H9 (cell line): ENCODE measurements around the gene VWC2. TPM values are rescaled to one million over a fixed set of nuclear protein-coding genes. Genes with fewer than 3 reads are reported as not detected.

Experiments
- DNase-seq: peaks from one replicate; pipeline ENCODE4 v3.0.0-alpha.2; 2017
- H2AFZ ChIP-seq: one replicate; pipeline ENCODE4 v1.6.1; 2013; ENCODE audit warnings: mild to moderate bottlenecking, low read length, control low read depth, moderate library complexity
- H2AK5ac ChIP-seq: 2 replicates; pipeline ENCODE4 v1.6.1; 2013; ENCODE audit warnings: low read length, control low read depth, mixed read lengths; ENCODE audit not compliant: insufficient read length
- H2BK120ac ChIP-seq: one replicate; pipeline ENCODE4 v1.6.1; 2013; ENCODE audit warnings: low read depth, mild to moderate bottlenecking, low read length, control low read depth, inconsistent platforms; ENCODE audit not compliant: poor library complexity, severe bottlenecking
- H2BK12ac ChIP-seq: 2 replicates; pipeline ENCODE4 v1.6.1; 2013; ENCODE audit warnings: low read length, control low read depth, mixed read lengths, low read depth; ENCODE audit not compliant: insufficient read length
- H2BK15ac ChIP-seq: 2 replicates; pipeline ENCODE4 v1.6.1; 2013; ENCODE audit warnings: low read depth, low read length, control low read depth
- H2BK20ac ChIP-seq: one replicate; pipeline ENCODE4 v1.6.1; 2013; ENCODE audit warnings: low read depth, mild to moderate bottlenecking, low read length, control low read depth, inconsistent platforms; ENCODE audit not compliant: poor library complexity, severe bottlenecking
- H2BK5ac ChIP-seq: 2 replicates; pipeline ENCODE4 v1.6.1; 2013; ENCODE audit warnings: low read length, control low read depth, mixed read lengths; ENCODE audit not compliant: insufficient read length
- H3K14ac ChIP-seq: 2 replicates; pipeline ENCODE4 v1.6.1; 2013; ENCODE audit warnings: low read length, control low read depth; ENCODE audit not compliant: insufficient read depth
- H3K18ac ChIP-seq: 2 replicates; pipeline ENCODE4 v1.6.1; 2013; ENCODE audit warnings: low read depth, mild to moderate bottlenecking, mixed read lengths, low read length, control low read depth; ENCODE audit not compliant: insufficient read length
- H3K23ac ChIP-seq: 2 replicates; pipeline ENCODE4 v1.6.1; 2013; ENCODE audit warnings: low read length, control low read depth, mixed read lengths, low read depth; ENCODE audit not compliant: insufficient read length
- H3K23me2 ChIP-seq: 2 replicates; pipeline ENCODE4 v1.6.1; 2013; ENCODE audit warnings: low read depth, mild to moderate bottlenecking, mixed read lengths, low read length, control low read depth; ENCODE audit not compliant: insufficient read length, poor library complexity, severe bottlenecking
- H3K27ac ChIP-seq: 2 replicates; pipeline ENCODE4 v1.5.1; 2013; ENCODE audit warnings: low read length, control low read depth, mixed read lengths, low read depth; ENCODE audit not compliant: insufficient read length
- H3K27me3 ChIP-seq: 2 replicates; pipeline ENCODE4 v1.6.1; 2013; ENCODE audit warnings: low read length, control low read depth, inconsistent platforms; ENCODE audit not compliant: insufficient read depth
- H3K4ac ChIP-seq: 2 replicates; pipeline ENCODE4 v1.6.1; 2013; ENCODE audit warnings: low read depth, mild to moderate bottlenecking, control low read depth, inconsistent platforms, low read length, moderate library complexity
- H3K4me1 ChIP-seq: 2 replicates; pipeline ENCODE4 v1.6.1; 2013; ENCODE audit warnings: low read length, control low read depth, inconsistent platforms; ENCODE audit not compliant: insufficient read depth
- H3K4me2 ChIP-seq: 2 replicates; pipeline ENCODE4 v1.6.1; 2013; ENCODE audit warnings: low read length, control low read depth, mixed read lengths; ENCODE audit not compliant: insufficient read length, insufficient read depth
- H3K56ac ChIP-seq: 2 replicates; pipeline ENCODE4 v1.6.1; 2013; ENCODE audit warnings: low read depth, mild to moderate bottlenecking, mixed read lengths, low read length, control low read depth; ENCODE audit not compliant: insufficient read length
- H3K79me1 ChIP-seq: 2 replicates; pipeline ENCODE4 v1.6.1; 2013; ENCODE audit warnings: low read depth, mild to moderate bottlenecking, moderate library complexity, low read length, control low read depth, inconsistent platforms; ENCODE audit not compliant: insufficient read depth, poor library complexity, severe bottlenecking
- H3K79me2 ChIP-seq: 2 replicates; pipeline ENCODE4 v1.6.1; 2013; ENCODE audit warnings: low read length, control low read depth, inconsistent platforms; ENCODE audit not compliant: insufficient read depth
- H3K9ac ChIP-seq: 2 replicates; pipeline ENCODE4 v1.6.1; 2013; ENCODE audit warnings: low read length, control low read depth, mixed read lengths; ENCODE audit not compliant: insufficient read length; ENCODE audit errors: extremely low read depth
- H3K9me3 ChIP-seq: one replicate; pipeline ENCODE4 v1.6.1; 2013; ENCODE audit warnings: low read depth, low read length, inconsistent platforms; ENCODE audit not compliant: control insufficient read depth
- H3T11ph ChIP-seq: one replicate; pipeline ENCODE4 v1.6.1; 2013; ENCODE audit warnings: mild to moderate bottlenecking, low read length, control low read depth, inconsistent platforms
- H4K20me1 ChIP-seq: one replicate; pipeline ENCODE4 v1.6.1; 2013; ENCODE audit not compliant: control insufficient read depth, insufficient read length, insufficient read depth
- H4K5ac ChIP-seq: 2 replicates; pipeline ENCODE4 v1.6.1; 2013; ENCODE audit warnings: low read depth, mild to moderate bottlenecking, mixed read lengths, low read length, control low read depth; ENCODE audit not compliant: insufficient read length
- H4K8ac ChIP-seq: replicated peaks from 2 replicates; pipeline ENCODE4 v1.6.1; 2013; ENCODE audit warnings: low read length, control low read depth, mixed read lengths, low read depth; ENCODE audit not compliant: insufficient read length
- H4K91ac ChIP-seq: 2 replicates; pipeline ENCODE4 v1.6.1; 2013; ENCODE audit warnings: low read depth, mild to moderate bottlenecking, moderate library complexity, mixed read lengths, low read length, control low read depth; ENCODE audit not compliant: insufficient read length
- H3K27ac Mint-ChIP-seq, 3 experiments: 2 replicates in 2 of 3; 3 replicates in 1 of 3; pipeline ENCODE4 v1.8.0; 2020 to 2021; ENCODE audit warnings: mixed read lengths in 3 of 3, mild to moderate bottlenecking in 1 of 3, moderate library complexity in 1 of 3
- H3K27me3 Mint-ChIP-seq: 2 replicates; pipeline ENCODE4 v1.8.0; 2021; ENCODE audit warnings: low read depth, mild to moderate bottlenecking, moderate library complexity, mixed read lengths
- H3K36me3 Mint-ChIP-seq, 3 experiments: 2 replicates in 2 of 3; 3 replicates in 1 of 3; pipeline ENCODE4 v1.8.0; 2020 to 2021; ENCODE audit warnings: low read depth in 3 of 3, mixed read lengths in 3 of 3; ENCODE audit not compliant: insufficient read depth in 1 of 3
- H3K4me1 Mint-ChIP-seq, 2 experiments: 2 replicates each; pipeline ENCODE4 v1.8.0; 2020; ENCODE audit warnings: mixed read lengths in 2 of 2
- H3K4me3 Mint-ChIP-seq, 2 experiments: 2 replicates in 1 of 2; 3 replicates in 1 of 2; pipeline ENCODE4 v1.8.0; 2020 to 2021; ENCODE audit warnings: mild to moderate bottlenecking in 2 of 2, mixed read lengths in 2 of 2, moderate library complexity in 1 of 2
- H3K9me3 Mint-ChIP-seq, 2 experiments: 2 replicates in 1 of 2; 3 replicates in 1 of 2; pipeline ENCODE4 v1.8.0; 2020; ENCODE audit warnings: mild to moderate bottlenecking in 2 of 2, mixed read lengths in 2 of 2, moderate library complexity in 1 of 2
- WGBS: extraction: QIAGEN DNeasy Blood & Tissue Kit; methylation state at CpG from one replicate; pipeline ENCODE4 v1.1.7; 2013; ENCODE audit warnings: missing lambda C conversion rate, low lambda C conversion rate, mixed read lengths; ENCODE audit not compliant: insufficient read length; ENCODE audit errors: extremely low coverage; 5-methylcytosine and 5-hydroxymethylcytosine counted together
- total RNA-seq: library from RNA; stranded (reverse); gene quantifications from 2 replicates; pipeline ENCODE4 v1.2.1, GENCODE V29; 2021
- TF ChIP-seq, protein P1 (sequence below): fragments of 200-600 bp; sonication (generic); conservative IDR thresholded peaks from 3 replicates; pipeline ENCODE4 v1.8.0; 2021; ENCODE audit warnings: antibody characterized with exemption, mild to moderate bottlenecking

The VWC2 gene
- total RNA-seq, 1 experiment from 2014 or later: 0.02 TPM

DNA sequence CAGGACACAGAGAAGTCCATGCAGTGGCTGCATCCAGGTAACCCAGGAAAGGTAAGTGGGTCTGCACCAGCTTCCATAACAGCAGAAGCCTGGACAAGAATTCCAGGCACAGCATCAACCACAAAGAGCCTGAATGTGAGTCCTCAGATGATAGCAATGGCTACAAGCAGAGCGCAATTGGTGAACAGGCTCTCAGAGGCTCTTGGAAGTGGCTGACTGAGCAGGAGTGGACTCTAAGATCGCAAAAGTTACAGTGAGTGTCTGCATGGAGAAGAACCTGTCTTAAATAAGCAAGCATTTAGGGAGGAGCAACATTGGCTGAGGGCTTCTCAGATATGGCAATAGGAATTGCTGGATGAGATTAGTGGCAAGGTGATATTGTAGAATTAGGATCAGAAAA lies 41.6 kb upstream of the VWC2 start:
- H2AK5ac ChIP-seq: no peak overlapping the region
- no peaks in the 10 kb centered on the region for H3K36me3 Mint-ChIP-seq
- TF ChIP-seq, protein P1, sequence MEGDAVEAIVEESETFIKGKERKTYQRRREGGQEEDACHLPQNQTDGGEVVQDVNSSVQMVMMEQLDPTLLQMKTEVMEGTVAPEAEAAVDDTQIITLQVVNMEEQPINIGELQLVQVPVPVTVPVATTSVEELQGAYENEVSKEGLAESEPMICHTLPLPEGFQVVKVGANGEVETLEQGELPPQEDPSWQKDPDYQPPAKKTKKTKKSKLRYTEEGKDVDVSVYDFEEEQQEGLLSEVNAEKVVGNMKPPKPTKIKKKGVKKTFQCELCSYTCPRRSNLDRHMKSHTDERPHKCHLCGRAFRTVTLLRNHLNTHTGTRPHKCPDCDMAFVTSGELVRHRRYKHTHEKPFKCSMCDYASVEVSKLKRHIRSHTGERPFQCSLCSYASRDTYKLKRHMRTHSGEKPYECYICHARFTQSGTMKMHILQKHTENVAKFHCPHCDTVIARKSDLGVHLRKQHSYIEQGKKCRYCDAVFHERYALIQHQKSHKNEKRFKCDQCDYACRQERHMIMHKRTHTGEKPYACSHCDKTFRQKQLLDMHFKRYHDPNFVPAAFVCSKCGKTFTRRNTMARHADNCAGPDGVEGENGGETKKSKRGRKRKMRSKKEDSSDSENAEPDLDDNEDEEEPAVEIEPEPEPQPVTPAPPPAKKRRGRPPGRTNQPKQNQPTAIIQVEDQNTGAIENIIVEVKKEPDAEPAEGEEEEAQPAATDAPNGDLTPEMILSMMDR: no peak
- no peak overlapping the region for H3K14ac ChIP-seq
- no peak overlapping the region for H2BK20ac ChIP-seq
- H2BK12ac ChIP-seq: no peak overlapping the region
- H3K4me3 Mint-ChIP-seq: no peak overlapping the region
- no CpG with 5 or more reads among the region's 2 CpGs for WGBS
- no peak overlapping the region for H4K5ac ChIP-seq
- H4K8ac ChIP-seq: no peak overlapping the region
- DNase-seq: no peak
- no peaks in the 10 kb centered on the region for H3K79me2 ChIP-seq
- H2BK120ac ChIP-seq: no peak overlapping the region
- no peak overlapping the region for H3K9ac ChIP-seq
- no peaks in the 10 kb centered on the region for H3K27me3 ChIP-seq
- H3K23me2 ChIP-seq: no peaks in the 10 kb centered on the region
- H3K56ac ChIP-seq: no peak overlapping the region
- no peak overlapping the region for H3K18ac ChIP-seq
- no peaks in the 10 kb centered on the region for H3K9me3 ChIP-seq
- no peaks in the 10 kb centered on the region for H3K4me1 Mint-ChIP-seq
- H3K4me1 ChIP-seq: no peaks in the 10 kb centered on the region
- H3K23ac ChIP-seq: no peak overlapping the region
- H2AFZ ChIP-seq: no peak overlapping the region
- H3K4ac ChIP-seq: no peak overlapping the region
- no peak overlapping the region for H4K91ac ChIP-seq
- H4K20me1 ChIP-seq: no peaks in the 10 kb centered on the region
- no peak overlapping the region for H2BK5ac ChIP-seq
- no peak overlapping the region for H3K27ac ChIP-seq
- H2BK15ac ChIP-seq: no peak overlapping the region
- no peaks in the 10 kb centered on the region for H3K9me3 Mint-ChIP-seq
- H3K4me2 ChIP-seq: no peak overlapping the region
- no peak overlapping the region for H3T11ph ChIP-seq
- no peak overlapping the region for H3K27ac Mint-ChIP-seq
- no peaks in the 10 kb centered on the region for H3K79me1 ChIP-seq
- no peaks in the 10 kb centered on the region for H3K27me3 Mint-ChIP-seq
